Tibial artery (tissue), 4 donors: ENCODE data around the gene FBXO48.

Experiments
- DNase-seq, 2 donors: peaks; one replicate each; pipeline ENCODE4 v3.0.0-alpha.2; 2019
- H3K27ac ChIP-seq, 2 donors: fragments of 200-600 bp; sonication (generic) in 1 of 2; 1 replicate in 1 of 2; 2 replicates in 1 of 2; pipeline ENCODE4 v1.5.1; 2018 to 2019; ENCODE audit warnings: mild to moderate bottlenecking in 1 of 2
- H3K27me3 ChIP-seq, 2 donors: fragments of 200-600 bp; sonication (generic) in 1 of 2; one replicate each; pipeline versions ENCODE4 v1.5.1 to v1.6.0; 2016 to 2019
- H3K36me3 ChIP-seq, 3 donors: fragments of 200-600 bp; sonication (generic) in 2 of 3; one replicate each; pipeline ENCODE4 v1.5.1; 2016 to 2019; ENCODE audit warnings: mild to moderate bottlenecking in 2 of 3
- H3K4me1 ChIP-seq, 4 donors: fragments of 200-600 bp; sonication (generic) in 2 of 4; 1 replicate in 3 of 4; 2 replicates in 1 of 4; pipeline ENCODE4 v1.5.1; 2016 to 2019
- H3K4me3 ChIP-seq, 2 donors: fragments of 200-600 bp; sonication (generic) in 1 of 2; 1 replicate in 1 of 2; 2 replicates in 1 of 2; pipeline ENCODE4 v1.5.1; 2018 to 2019; ENCODE audit warnings: mild to moderate bottlenecking in 2 of 2
- H3K9me3 ChIP-seq, 3 donors: fragments of 200-600 bp; sonication (generic) in 1 of 3; one replicate each; pipeline ENCODE4 v1.5.1; 2016 to 2019
- intact Hi-C: fragments of 100-400 bp; cut with DNase I; formaldehyde crosslinking; loops from one replicate; pipeline ENCODE4 v1.15.0; 2023; ENCODE audit warnings: low total_unique reads
- TF ChIP-seq, protein P1 (sequence below), 2 experiments: fragments of 200-600 bp in 1 of 2; fragments of 450-650 bp in 1 of 2; IDR thresholded peaks; one replicate each; pipeline ENCODE4 v1.5.1; 2017 to 2019; ENCODE audit warnings: antibody characterized with exemption in 2 of 2, mild to moderate bottlenecking in 1 of 2, moderate library complexity in 1 of 2

FBXO48 gene

DNA sequence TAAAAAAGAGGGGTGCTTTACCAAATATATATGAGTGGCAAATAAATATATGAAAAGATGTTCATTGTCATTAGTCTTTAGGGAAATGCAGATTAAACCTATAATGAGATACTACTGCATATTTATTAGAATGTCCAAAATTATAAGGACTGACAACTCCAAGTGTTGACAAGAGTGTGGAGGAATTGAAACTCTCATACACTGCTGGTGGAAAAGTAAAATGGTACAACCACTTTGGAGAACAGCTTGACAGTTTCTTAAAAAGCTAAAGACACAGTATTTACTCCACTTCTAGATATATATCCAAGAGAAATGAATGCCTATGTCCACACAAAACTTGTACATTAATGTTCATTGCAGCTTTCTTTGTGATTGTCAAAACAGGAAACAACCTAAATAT lies 51.6 kb downstream of the FBXO48 start:
- intact Hi-C loops = no loop called here
- no peaks in the 10 kb centered on the region for H3K9me3 ChIP-seq
- no peaks in the 10 kb centered on the region for H3K27me3 ChIP-seq
- H3K36me3 ChIP-seq = no peaks in the 10 kb centered on the region
- TF ChIP-seq, protein P1, sequence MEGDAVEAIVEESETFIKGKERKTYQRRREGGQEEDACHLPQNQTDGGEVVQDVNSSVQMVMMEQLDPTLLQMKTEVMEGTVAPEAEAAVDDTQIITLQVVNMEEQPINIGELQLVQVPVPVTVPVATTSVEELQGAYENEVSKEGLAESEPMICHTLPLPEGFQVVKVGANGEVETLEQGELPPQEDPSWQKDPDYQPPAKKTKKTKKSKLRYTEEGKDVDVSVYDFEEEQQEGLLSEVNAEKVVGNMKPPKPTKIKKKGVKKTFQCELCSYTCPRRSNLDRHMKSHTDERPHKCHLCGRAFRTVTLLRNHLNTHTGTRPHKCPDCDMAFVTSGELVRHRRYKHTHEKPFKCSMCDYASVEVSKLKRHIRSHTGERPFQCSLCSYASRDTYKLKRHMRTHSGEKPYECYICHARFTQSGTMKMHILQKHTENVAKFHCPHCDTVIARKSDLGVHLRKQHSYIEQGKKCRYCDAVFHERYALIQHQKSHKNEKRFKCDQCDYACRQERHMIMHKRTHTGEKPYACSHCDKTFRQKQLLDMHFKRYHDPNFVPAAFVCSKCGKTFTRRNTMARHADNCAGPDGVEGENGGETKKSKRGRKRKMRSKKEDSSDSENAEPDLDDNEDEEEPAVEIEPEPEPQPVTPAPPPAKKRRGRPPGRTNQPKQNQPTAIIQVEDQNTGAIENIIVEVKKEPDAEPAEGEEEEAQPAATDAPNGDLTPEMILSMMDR (IDR thresholded peaks at IDR 0.05) = no peak
- H3K4me3 ChIP-seq = no peak overlapping the region
- no peaks in the 10 kb centered on the region for H3K4me1 ChIP-seq
- DNase-seq = no peak
- H3K27ac ChIP-seq = no peak overlapping the region

DNA sequence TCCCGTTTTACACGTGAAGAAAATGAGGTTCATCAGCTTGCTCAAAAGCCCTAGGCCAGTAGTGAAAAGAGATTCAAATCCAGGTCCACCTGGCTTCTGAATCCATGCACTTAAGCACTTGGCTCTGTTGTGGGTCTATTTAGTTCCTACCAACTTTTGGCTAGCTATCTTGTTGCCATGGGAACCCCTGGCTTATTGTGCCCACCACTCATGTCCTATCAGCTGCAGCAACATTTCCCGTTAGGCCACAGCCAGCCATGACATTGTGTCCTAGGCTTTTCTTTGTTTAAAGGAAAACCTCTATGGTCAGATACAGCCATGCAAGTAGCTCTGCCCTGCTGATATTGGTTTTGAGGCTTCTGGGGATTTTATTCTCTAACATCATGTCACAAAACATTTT lies 52.2 kb downstream of the FBXO48 start:
- H3K4me1 ChIP-seq = no peaks in the 10 kb centered on the region
- H3K27ac ChIP-seq = no peak overlapping the region
- no peak overlapping the region for H3K4me3 ChIP-seq
- TF ChIP-seq, protein P1 (IDR thresholded peaks at IDR 0.05) = no peak
- DNase-seq = no peak
- H3K9me3 ChIP-seq = no peaks in the 10 kb centered on the region
- H3K36me3 ChIP-seq = no peaks in the 10 kb centered on the region
- intact Hi-C loops = no loop called here
- H3K27me3 ChIP-seq = no peaks in the 10 kb centered on the region

DNA sequence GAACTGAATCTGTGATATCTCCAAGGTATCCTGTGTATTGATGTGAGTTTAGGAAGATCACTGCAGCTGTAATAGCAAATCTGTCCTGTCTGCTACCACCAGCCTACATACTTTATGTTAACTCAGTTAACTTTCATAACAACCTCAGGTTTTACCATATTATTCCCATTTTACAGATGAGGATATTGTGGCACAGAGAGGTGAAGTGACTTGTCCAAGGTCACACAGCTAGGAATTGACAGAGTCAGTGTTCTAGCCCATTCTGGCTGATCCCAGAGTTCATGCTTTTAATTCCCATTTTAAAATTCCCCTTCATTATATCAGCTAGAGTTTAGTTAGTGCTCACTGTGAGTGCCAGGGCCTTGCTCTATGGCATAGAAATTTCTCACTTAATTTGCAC lies 52.6 kb downstream of the FBXO48 start:
- DNase-seq = no peak
- Histone ChIP-seq H3K4me3 (no peak overlapping the region), H3K27me3 (no peaks in the 10 kb centered on the region), H3K27ac (no peak overlapping the region), H3K4me1 (no peaks in the 10 kb centered on the region), H3K9me3 (no peaks in the 10 kb centered on the region), H3K36me3 (no peaks in the 10 kb centered on the region)
- TF ChIP-seq, protein P1 (IDR thresholded peaks at IDR 0.05) = no peak
- intact Hi-C loops = no loop called here

DNA sequence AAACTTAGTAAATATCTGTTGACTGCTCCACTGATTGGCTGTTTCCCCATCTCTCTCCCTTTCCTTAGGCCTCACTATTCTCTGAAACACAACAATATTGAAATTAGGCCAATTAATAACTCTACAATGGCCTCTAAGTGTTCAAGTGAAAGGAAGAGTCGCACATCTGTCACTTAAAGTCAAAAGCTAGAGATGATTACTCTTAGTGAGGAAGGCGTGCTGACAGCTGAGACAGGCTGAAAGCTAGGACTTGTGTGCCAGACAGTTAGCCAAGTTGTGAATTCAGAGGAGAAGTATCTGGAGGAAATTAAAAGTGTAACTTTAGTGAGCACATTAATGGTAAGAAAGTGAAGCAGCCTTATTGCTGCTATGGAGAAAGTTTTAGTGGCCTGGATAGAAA lies 53.6 kb downstream of the FBXO48 start:
- intact Hi-C loops = no loop called here
- no peak overlapping the region for H3K4me3 ChIP-seq

DNA sequence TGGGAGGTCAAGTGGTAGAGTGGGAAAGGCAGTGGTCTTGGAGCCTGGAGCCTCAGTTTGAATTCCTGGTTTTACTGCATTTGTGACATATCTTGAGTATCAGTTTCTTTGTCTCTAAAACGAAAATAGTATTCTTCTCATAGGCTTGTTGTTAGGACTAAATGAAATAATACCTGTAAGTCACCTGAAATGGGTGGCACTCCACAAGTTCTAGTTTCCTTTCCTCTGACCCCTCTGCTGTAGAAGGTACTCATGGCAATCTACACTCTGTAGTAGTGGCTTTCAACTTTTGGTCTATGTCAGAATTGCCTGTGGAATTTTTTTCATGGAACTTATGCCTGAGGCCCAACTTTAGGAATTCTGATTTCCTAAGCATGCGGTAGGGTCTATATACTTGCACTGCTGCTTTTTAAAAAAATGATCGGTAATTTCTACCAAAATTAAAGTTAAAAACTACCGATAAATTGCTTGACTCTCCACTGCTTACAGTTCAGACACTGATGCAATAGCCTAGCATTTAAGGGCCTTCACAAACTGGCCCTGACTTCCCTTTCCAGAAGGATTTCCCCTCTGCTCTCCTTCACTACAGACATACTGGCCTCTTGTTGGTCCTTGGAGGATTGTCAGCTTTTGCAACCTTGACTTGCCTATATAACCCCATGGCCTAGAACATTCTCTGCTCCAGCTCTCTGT lies 54.8 kb downstream of the FBXO48 start:
- intact Hi-C loops = no loop called here
- DNase-seq = no peak
- H3K4me3 ChIP-seq = no peak overlapping the region
- no peak overlapping the region for H3K27ac ChIP-seq
- no peaks in the 10 kb centered on the region for H3K9me3 ChIP-seq
- H3K4me1 ChIP-seq = no peaks in the 10 kb centered on the region
- H3K36me3 ChIP-seq = no peaks in the 10 kb centered on the region
- TF ChIP-seq, protein P1 (IDR thresholded peaks at IDR 0.05) = no peak
- H3K27me3 ChIP-seq = no peaks in the 10 kb centered on the region

More for the DNA sequence above, 53.6 kb downstream of the FBXO48 start:
- H3K27ac ChIP-seq = no peak overlapping the region
- DNase-seq = no peak
- TF ChIP-seq, protein P1 (IDR thresholded peaks at IDR 0.05) = no peak
- H3K36me3 ChIP-seq = no peaks in the 10 kb centered on the region
- H3K9me3 ChIP-seq = no peaks in the 10 kb centered on the region
- no peaks in the 10 kb centered on the region for H3K4me1 ChIP-seq
- H3K27me3 ChIP-seq = no peaks in the 10 kb centered on the region
